Stimulated activated CD4-positive, alpha-beta T cell treated with anti-CD3 and anti-CD28 coated beads, Interleukin-1b, Interleukin-23, amount 100 ng/mL, for 24 hours (primary cell): ENCODE measurements around the gene ASCL5.
A peak's percentile ranks its signal among the peaks of the same experiment; 100 is the strongest.

ENCODE experiments used
- DNase-seq, 4 experiments: peaks; one replicate each; pipeline ENCODE4 v3.0.0-alpha.2; 2020; ENCODE audit warnings: low read depth in 4 of 4, low spot score in 1 of 4

ASCL5 gene

DNA sequence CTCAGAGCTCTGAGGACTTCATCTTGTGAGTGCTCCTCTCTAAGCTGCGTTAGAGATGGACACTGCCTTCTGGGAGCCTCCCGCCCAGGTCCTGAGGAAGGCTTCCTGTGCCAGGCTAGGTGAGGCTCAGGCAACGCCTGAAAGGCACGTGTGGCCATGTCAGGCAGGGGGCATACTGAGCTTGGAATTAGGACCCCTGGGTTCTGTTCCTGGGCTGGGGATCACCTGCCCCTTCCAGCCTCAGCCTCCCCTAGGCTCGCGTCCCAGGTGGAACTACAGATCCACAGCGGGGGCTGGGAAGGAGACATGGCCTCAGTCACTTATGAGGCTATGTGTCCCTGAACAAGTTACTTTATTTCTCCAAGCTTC lies 10.0 kb upstream of the ASCL5 start:
- DNase-seq, result no peak

DNA sequence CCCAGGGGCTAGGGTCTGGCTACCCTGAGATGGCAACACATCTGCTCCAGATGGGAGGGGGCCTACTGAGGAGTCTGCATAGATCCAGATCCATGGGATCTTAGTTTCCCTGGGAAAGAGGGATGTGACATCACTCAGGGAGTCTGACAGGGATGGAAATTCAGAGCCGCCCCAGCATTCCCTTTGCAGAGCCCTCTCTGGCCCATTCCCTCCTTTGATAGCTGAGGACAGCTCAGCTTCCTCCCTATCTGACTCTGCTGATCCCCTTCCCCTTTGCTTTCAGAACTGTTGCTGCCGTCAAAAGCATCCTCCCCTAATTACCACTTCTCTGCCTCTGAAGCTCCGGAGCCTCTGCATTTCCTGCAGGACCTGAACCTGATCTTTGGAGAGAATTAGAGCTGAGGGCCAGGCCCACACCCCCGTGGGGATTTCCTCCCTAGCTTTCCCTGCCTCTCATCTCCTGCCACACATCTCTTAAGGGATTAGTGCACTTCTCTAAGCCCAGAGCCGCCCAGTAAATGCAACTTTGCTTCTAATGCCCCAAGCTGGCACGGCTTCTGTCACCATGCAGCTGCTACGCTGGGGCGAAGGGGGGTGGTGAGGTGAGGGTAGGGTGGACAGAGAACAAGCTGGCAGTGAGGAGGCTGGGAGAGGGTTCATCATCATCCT lies 9.5 kb upstream of the ASCL5 start:
- no peak for DNase-seq

DNA sequence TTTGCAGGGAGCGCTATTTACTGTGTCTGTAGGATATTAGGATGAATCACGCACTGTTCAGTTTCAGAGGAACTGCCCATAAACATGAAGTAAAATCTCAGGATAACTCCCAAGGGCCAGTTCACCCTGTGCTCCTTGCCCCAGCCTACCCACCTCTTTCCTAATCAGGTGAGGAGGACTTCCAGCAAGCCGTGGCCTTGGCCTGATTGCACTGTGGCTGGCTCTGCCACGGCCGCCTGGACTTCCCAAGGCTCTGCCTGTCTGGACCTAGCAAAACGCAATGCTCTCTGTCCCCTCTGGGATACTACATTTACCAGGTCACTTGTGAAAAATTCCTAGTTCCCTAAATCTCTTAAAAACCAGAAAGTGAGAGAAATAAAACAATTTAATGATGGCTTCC lies 7.4 kb upstream of the ASCL5 start:
- DNase-seq, result no peak

DNA sequence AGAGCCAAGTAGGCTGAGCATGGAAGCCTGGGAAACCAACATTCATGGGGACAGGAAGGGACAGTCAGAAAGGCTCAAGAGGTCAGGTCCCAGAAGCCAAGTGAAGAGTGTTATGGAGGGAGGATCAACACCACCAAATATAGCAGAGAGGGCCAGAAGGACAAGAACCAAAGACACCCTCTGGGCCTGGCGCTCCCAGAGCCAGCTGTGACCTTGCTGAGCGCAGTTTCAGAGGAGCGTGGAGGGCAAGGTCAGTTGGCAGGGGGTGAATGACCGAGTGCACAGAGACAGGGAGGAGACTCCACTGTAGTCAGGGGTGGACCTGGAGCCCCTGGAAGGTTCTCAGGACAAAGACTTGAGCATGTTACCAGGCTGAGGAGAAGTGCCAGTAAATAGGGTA lies 4.4 kb upstream of the ASCL5 start:
- no peak for DNase-seq

DNA sequence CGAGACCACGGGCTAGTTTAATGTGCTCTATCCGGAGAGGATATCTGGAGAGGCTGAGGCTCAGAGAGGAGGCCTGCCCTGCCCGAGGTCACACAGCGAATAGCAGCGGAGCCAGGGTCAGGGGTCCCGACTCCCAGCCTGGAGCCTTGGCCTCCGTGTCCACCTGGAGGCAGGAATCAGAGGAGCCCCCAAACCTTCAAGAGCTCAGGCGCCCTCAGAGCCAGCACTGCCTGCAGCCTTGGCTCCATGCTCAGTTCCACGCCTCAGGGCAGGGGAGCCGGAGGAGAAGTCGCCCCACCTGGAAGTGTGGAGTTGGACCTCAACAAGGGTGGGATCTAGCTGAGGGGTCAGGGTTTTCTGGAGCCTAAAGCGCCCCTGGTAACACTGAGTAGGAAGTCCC lies 2.0 kb upstream of the ASCL5 start:
- no peak for DNase-seq

DNA sequence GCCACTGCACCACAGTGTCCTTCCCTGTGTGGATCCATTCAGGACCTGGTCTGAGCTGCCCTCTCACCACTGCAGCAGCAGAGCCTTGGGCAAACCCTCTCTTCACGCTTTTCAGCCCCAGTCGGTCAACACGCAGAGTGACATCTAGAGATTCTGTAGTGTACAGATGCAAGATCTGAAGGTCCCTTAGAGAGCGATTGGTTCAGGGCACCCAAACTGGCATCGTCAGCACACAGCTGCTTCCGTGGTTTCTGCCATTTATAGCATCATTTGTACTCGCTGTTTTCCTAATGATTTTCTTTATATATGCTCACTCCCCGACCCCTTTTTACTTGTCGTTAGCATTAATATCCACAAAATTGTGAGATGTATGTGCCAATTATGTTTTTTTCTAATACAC lies 1.5 kb upstream of the ASCL5 start:
- DNase-seq, result no peak

DNA sequence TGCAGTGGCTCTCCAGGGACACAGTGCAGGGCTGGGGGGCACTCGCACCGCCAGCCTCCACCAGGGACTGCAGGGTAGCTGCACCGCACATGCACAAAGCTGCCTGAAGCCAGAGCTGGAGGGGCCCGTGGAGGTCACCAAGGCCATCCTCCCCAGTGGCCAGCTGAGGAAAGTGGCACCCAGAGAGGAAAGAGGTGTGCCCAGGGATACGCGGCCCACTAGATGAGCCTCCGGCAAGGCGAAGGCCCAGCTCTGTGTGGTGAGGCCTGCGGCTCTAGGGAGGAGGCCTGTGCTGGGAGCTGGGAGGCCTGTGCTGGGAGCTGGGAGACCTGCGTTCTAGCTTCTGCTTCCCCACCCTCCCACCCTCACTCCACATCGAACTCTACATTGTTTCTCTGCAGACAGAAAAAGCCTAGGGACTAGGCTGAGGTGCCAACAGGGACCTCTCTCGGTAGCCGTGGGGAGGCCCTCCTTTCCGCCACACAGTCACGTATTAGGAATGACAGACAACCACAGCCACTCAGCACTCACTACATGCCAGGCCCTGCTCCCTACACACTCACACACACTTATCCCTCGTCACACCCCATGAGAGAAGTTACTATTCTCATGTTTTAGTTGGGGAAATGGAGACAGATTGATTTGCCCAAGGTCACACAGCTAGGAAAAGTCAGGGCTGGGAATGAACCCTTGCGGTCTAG lies 921 bp upstream of the ASCL5 start:
- no peak for DNase-seq

DNA sequence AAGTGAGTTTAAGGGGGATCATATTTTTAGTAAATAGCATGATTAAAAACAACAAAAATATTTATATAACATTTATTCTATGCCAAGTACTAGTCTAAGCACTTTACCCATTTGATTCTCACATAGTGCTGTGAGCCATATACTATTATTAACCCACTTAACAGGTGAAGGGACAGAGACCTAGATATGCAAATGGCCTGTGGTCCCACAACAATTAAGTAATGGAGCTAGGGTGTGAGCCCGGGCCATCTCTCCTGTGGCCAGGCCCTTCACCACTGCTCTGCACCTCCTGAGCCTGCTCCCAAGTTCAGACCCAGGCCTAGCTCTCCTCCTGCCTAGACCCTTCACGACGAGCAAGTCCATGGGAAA lies 537 bp downstream of the ASCL5 start:
- DNase-seq, result no peak

DNA sequence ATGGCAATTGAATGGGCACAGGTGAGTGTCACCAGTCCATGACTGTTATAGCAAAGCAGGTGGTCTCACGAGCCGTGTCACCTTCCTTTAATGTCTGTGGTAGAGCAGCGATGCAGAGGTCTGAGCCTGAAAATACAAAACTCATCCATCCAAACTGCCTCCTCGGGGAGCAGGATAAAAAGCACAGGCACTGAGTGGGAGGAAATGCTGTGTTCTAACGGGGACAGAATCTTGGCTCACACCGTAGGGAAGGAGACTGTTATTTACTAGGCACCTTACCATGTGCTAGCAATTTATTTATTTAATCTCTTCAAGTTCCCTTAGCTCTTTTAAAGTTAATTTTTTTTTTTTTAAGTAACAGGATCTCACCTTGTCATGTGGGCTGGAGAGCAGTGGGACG lies 1.2 kb downstream of the ASCL5 start:
- DNase-seq, result no peak

DNA sequence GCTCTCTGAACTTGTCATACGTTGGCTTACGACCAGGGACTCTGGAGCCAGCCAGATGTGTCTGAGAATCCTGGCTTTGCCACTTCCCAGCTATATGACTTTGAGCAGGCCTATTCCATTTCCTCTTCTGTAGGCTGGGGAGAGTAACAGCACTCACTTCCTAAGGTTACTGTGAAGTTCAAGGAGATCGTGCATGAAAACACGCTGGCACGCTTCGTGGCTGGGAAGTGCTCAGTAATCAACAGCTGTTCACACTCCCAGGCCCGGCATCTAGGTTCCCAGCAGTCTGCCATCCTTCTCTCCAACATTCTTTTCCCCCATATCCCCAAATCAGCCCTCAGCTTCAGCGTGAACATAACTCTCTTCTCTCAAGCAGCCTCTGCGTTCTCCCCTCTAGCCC lies 2.0 kb downstream of the ASCL5 start:
- DNase-seq, result no peak

DNA sequence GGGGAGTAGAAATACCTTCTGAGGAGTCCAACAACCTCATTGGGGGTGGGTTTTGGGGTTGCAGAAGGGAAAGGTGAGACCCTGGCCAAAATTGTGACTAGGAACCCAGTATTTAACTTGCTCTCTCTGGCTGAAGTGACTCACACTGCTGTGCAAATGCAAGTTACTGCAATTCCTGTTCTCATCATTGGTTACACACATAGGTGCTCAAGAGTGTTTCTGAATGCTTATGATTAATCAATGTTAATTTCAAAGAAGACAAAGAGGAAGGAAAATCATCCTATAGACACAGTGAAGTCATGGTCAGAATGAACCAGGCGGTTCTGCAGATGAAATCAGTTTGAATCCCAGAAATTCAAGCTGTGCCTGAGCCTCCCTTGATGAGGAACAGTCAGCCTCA lies 3.1 kb downstream of the ASCL5 start:
- DNase-seq, result no peak

DNA sequence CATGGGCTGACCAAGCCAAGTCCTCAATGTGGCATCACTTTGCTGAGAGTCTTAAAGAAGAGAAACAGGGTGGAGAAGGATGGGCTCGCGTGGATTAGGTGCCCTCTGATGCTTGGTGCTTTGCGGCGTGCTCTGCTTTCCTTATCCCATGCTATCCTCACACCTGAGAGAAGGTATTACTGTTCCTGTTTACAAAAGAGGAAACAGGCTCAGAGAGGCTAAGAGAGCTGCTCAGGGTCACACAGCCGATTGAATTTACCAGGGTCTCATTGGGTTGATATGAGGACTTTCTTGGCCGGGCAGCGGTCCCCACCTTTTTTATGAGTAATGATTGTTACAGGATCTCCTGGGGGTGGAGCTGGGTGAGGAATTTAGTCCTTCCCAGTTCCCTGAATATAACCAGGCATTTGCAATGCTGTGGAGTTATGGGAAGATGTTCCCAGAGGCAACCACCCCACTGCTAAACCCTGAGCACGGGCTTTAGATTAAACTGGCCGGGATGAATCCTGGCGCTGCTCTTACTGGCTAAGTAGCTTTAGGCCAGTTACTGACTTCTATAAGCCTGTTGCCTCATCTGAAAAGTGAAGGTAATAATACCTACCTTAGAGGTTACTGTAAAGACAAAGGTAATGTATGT lies 4.5 kb downstream of the ASCL5 start:
- no peak for DNase-seq

DNA sequence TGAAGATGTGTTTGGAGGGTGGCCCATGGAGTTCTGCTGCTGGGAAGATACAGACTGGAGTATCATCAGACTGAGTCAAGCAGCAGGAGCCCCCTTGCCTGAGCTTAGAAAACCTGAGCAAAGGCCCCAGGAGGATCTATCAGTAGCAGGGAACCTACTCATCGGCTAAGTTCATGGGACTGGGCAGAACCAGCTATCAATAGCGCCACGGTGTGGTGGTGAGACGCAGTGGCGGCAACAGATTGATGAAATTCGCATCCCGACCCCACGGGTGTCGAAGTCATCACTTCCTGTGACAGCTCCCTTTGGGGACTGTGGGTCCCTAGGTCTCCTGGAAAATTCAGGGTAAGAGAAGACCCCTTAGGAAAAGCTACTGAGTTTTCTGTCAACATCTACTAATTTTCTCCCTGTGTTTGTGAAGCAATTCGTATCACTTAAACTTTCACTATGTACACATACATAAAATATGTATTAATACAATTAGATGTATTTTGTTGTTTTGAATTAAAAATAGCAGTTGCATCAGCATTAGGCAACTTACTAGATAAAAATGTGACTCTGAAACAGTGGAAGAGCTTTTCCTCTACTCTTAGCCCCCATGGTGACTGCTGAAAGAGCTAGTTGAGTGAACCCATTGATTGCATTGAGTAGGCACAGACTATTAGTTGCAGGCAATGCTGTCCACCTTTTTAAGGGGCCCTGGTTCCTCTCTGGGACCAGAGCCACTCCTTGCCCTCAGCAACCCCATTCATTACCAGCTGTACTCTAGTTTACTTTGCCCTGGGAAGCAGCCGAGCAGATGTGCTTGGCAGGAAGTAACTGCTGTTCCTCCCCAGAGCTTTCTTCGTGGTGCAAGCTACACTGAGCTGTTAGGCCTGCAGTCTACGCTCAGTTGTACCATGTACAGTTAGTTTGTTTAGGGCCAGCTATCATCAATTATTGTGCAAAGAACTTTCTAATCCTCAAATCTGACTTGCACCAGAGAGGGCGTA lies 7.5 kb downstream of the ASCL5 start:
- DNase-seq, result peak in 2 of 4 experiments; percentile 24 to 36

DNA sequence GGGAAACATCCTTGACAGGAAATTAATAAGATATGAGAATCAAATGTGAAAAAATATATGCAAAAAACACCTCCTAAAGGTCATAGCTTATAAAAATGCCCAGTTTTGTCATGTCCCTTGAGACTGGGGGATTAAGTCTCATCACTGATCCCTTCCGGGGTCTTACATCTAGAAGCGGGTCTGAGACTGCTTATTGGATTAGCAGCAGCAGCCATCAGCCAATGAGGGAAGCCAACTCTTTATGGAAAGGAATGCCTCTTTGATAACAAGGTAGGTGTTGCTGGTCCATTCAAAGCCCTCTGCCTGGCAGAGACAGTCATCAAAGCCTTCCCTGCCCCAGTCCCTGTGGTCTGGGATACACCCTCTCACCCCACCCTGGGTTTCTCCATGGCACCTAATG lies 10.9 kb downstream of the ASCL5 start:
- DNase-seq, result no peak

DNA sequence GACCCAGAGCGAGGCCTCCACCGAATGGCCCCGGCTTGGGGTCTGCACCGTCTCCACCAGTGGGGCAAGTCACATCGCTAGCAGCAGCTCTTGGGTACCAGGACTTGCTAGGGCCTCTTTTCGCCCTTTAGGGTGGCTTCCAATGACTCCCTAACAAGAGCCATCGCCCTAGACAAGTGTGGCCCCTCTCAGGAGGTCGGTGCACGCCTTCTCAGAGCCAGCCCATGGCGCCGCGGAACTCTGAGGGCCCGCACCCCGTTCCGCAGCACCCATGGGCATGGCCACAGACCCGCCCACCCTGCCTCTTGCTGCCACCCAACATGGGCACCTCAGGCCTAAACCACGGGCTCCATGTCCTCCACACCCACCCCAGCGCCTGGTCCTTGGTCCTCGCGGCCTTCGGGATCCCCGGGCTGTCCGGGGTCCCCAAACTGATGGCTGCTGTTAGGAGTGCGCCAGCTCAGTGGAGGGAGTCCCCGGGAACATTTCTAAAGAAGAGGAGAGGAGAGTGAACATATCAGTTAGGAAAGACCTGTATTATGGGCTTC lies 11.5 kb downstream of the ASCL5 start:
- DNase-seq, result no peak

DNA sequence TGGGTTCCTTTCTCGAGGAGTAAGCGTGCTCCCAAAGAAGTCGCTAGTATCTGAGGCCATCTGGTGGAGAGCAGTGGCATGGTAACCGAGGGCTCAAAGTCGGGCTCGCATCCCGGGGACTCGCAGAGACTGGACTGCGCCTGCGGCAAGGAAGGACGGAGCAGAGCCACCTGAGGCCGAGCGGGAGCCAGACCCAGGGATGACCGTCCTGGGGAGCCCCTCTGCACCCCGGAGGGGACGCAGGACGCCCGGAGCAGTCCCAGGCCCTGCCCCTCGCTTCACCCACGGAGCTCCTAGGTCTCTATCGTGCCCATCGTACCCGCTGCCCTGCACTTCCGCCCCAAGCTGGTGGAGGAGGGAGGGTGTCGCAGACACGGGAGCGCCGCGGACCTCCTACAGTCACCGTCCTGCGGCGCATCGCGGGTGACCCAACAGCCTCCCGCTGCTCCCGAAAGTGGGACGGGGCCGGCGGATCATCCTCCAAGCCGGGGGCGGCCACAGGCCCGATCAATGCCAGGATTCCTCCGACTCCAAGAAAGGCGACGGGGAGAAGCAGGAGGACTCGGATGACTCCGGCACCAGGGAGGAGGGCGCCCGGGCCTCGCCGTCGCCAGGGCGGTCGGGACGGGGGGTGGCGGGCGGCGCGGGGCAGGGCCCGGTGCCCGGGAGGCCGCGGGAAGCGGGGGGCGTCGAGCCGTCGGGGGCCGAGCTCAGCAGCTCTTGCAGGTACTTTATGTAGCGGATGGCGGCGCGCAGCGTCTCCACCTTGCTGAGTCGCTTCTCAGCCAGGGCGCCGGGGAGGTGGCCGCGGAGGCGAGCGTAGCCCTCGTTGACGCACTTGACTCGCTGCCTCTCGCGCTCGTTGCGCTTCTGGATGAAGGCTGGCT lies 12.5 kb downstream of the ASCL5 start:
- DNase-seq, result peak; percentile 39 to 74 (median 52)

DNA sequence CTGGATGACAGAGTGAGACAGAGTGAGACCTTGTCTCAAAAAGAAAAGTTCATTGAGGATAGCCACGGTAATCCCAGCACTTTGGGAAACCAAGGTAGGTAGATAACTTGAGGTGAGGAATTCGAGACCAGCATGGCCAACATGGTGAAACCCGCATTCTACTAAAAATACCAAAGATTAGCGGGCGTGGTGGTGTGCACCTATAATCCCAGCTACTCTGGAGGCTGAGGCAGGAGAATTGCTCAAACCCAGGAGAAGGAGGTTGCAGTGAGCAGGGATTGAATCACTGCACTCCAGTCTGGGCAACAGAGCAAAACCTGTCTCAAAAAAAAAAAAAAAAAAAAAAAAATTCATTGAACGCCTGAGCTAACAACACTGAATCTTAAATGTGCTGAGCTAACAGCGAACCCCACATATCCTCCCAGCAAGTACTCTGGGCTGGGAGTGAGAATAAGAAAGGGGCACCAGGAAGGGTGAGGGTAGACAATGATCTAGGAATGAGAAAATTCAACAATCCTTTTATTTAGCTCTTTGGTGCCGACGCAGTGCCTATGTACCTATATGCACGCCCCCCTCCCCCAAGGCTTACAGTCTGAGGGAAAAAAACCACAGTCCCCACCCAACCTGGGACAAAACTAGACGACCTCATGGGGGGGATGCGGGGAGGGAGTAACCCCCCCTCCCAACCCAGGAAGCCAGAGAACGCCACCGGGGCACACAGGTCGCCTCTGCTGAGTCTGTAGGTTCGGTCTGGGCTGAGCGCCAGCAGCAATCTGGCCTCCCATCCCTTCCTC lies 13.3 kb downstream of the ASCL5 start:
- no peak for DNase-seq

DNA sequence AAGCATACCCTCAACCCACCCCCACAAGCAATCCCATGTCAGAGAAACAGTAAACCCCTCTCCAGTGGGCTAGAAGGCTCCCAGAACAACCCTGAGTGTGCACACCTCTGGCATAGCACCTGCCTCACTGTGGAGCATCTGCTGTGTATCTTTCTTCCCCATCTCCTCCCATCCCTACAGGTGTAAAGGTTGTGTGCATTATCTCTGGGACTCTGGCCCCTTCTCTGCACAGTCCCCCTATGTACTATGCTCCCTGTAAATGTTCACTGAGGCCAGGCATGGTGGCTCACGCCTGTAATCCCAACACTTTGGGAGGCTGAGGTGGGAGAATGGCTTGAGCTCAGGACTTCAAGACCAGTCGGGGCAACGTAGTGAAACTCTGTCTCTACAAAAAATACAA lies 14.1 kb downstream of the ASCL5 start:
- DNase-seq, result no peak

DNA sequence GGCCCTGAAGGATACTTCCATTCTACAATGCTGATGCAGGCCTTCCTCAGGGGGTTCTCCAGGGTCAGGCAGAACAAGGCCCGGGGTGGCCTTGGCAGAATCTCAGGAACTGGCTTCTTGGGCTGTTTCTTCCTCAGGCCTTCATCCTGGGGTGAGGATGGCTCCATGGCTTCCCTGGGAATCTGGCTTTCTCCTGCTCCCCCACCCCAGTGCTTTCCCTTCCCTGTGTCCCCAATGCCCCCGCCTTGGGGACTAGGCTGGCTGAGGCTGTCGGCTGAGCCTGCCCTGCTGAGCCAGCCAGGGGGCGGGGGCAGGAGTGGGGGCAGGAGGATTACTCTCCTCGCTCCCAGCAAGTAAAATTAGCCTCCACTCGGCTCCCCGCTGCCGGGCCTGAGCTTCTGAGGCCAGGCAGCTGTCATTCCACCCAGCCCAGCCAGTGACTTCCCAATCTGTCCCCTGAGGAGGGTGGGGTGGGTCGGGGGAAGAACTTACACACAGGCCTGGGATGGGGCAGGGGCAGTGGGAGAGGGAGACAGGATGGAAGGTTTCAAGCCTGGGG lies 14.7 kb downstream of the ASCL5 start, which contains the start of gene CACNA1S:
TSS of gene CACNA1S (minus strand) at position 254 of the 559 bp plus-strand sequence. CDS start at position 167, 87 bp downstream.
- no peak for DNase-seq
